SK-N-SH treated with all-trans-retinoic acid at 6 μM for 48 hours (cell line): ENCODE measurements around the gene IKZF2.
"Not testable (repeated sequence)": the region's sequence is repeated elsewhere in the genome, so short reads cannot be mapped to it uniquely, and the experiment has no call there.

Source experiments
- ATAC-seq: fragments of 200-7000 bp; cut with Tn5 transposase; 3 replicates; pipeline ENCODE4 v1.9.1; 2020; ENCODE audit warnings: mild to moderate bottlenecking, moderate library complexity
- ARNTL ChIP-seq: fragments of 450-650 bp; formaldehyde crosslinking; IDR thresholded peaks from 2 replicates; pipeline ENCODE4 v1.5.0; 2020; ENCODE audit warnings: low read depth, mild to moderate bottlenecking, moderate library complexity, borderline replicate concordance
- BACH2 ChIP-seq: fragments of 250-450 bp; sonication (Bioruptor Pico); IDR thresholded peaks from 2 replicates; pipeline ENCODE4 v1.9.0; 2021; ENCODE audit warnings: mild to moderate bottlenecking, borderline replicate concordance
- CSDC2 ChIP-seq: fragments of 250-450 bp; sonication (Bioruptor Pico); IDR thresholded peaks from 2 replicates; pipeline ENCODE4 v1.5.0; 2020; ENCODE audit warnings: mild to moderate bottlenecking, moderate library complexity
- CSRNP3 ChIP-seq: fragments of 250-450 bp; sonication (Bioruptor Pico); IDR thresholded peaks from 2 replicates; pipeline ENCODE4 v1.5.1; 2021; ENCODE audit warnings: mild to moderate bottlenecking, moderate library complexity
- ESRRG ChIP-seq: fragments of 250-450 bp; sonication (Bioruptor Pico); IDR thresholded peaks from 2 replicates; pipeline ENCODE4 v1.6.1; 2021; ENCODE audit warnings: mild to moderate bottlenecking
- GLIS3 ChIP-seq: fragments of 250-450 bp; sonication (Bioruptor Pico); IDR thresholded peaks from 2 replicates; pipeline ENCODE4 v1.5.0; 2020; ENCODE audit warnings: mild to moderate bottlenecking, moderate library complexity
- ISL1 ChIP-seq: fragments of 250-450 bp; sonication (Bioruptor Pico); IDR thresholded peaks from 2 replicates; pipeline ENCODE4 v2.1.2; 2022; ENCODE audit warnings: mild to moderate bottlenecking, moderate library complexity
- OSR1 ChIP-seq: fragments of 250-450 bp; sonication (Bioruptor Pico); IDR thresholded peaks from 2 replicates; pipeline ENCODE4 v1.8.0; 2022; ENCODE audit warnings: moderate library complexity, mild to moderate bottlenecking, inconsistent platforms
- POU6F1 ChIP-seq: fragments of 250-450 bp; sonication (Bioruptor Pico); IDR thresholded peaks from 2 replicates; pipeline ENCODE4 v1.8.0; 2021; ENCODE audit warnings: low read depth, mild to moderate bottlenecking, moderate library complexity, borderline replicate concordance
- PPARA ChIP-seq: fragments of 250-450 bp; sonication (Bioruptor Pico); IDR thresholded peaks from 2 replicates; pipeline ENCODE4 v1.5.0; 2020; ENCODE audit warnings: mild to moderate bottlenecking, borderline replicate concordance
- SNAI2 ChIP-seq: fragments of 250-450 bp; sonication (Bioruptor Pico); IDR thresholded peaks from 2 replicates; pipeline ENCODE4 v1.5.0; 2020; ENCODE audit warnings: mild to moderate bottlenecking, moderate library complexity
- TCF4 ChIP-seq: fragments of 250-450 bp; sonication (Bioruptor Pico); IDR thresholded peaks from 2 replicates; pipeline ENCODE4 v1.8.0; 2021; ENCODE audit warnings: mild to moderate bottlenecking, moderate library complexity, borderline replicate concordance
- TOX ChIP-seq: fragments of 250-450 bp; sonication (Bioruptor Pico); IDR thresholded peaks from 2 replicates; pipeline ENCODE4 v1.8.0; 2021; ENCODE audit warnings: mild to moderate bottlenecking, moderate library complexity, borderline replicate concordance
- TSHZ2 ChIP-seq: fragments of 250-450 bp; sonication (Bioruptor Pico); IDR thresholded peaks from 2 replicates; pipeline ENCODE4 v1.5.0; 2020; ENCODE audit warnings: mild to moderate bottlenecking, moderate library complexity
- ZC3H10 ChIP-seq: fragments of 250-450 bp; sonication (Bioruptor Pico); IDR thresholded peaks from 2 replicates; pipeline ENCODE4 v1.5.1; 2021; ENCODE audit warnings: mild to moderate bottlenecking, moderate library complexity
- ZFP3 ChIP-seq: fragments of 250-450 bp; sonication (Bioruptor Pico); IDR thresholded peaks from 2 replicates; pipeline ENCODE4 v1.5.0; 2020; ENCODE audit warnings: mild to moderate bottlenecking, moderate library complexity
- ZNF8 ChIP-seq: fragments of 450-650 bp; formaldehyde crosslinking; IDR thresholded peaks from 2 replicates; pipeline ENCODE4 v1.5.0; 2020; ENCODE audit warnings: mild to moderate bottlenecking, moderate library complexity

Gene IKZF2

GRCh38 chr2:213022987-213023386 is 128.4 kb downstream of the IKZF2 start:
- TF ChIP-seq TCF4 (CRISPR knock-in tag) = no peak
- no peak for ATAC-seq

- TF ChIP-seq TOX (no peak), OSR1 (CRISPR knock-in tag) (no peak), BACH2 (no peak), ISL1 (CRISPR knock-in tag) (no peak), CSDC2 (CRISPR knock-in tag) (no peak), POU6F1 (CRISPR knock-in tag) (no peak)
- peak; percentile 47; the same call in 2 of the 3 replicates for ATAC-seq
Measured at GRCh38 chr2:213021971-213022899, 129.2 kb downstream of the IKZF2 start.

GRCh38 chr2:213020913-213021312 is 130.5 kb downstream of the IKZF2 start:
- not testable (repeated sequence) for ATAC-seq

- ATAC-seq = no peak
- TF ChIP-seq TCF4 (CRISPR knock-in tag) (no peak), PPARA (CRISPR knock-in tag) (no peak), BACH2 (no peak)
Measured at GRCh38 chr2:213020268-213020667, 131.1 kb downstream of the IKZF2 start.

GRCh38 chr2:213019368-213019767 is 132.0 kb downstream of the IKZF2 start:
- ATAC-seq = no peak
- TF ChIP-seq ESRRG (CRISPR knock-in tag) = no peak
- no peak for TF ChIP-seq SNAI2 (CRISPR knock-in tag)
- no peak for TF ChIP-seq TSHZ2 (CRISPR knock-in tag)
- no peak for TF ChIP-seq ZFP3
- no peak for TF ChIP-seq POU6F1 (CRISPR knock-in tag)
- no peak for TF ChIP-seq BACH2
- no peak for TF ChIP-seq PPARA (CRISPR knock-in tag)
- no peak for TF ChIP-seq TOX
- no peak for TF ChIP-seq ISL1 (CRISPR knock-in tag)
- no peak for TF ChIP-seq CSDC2 (CRISPR knock-in tag)
- no peak for TF ChIP-seq ZNF8 (CRISPR knock-in tag)
- no peak for TF ChIP-seq OSR1 (CRISPR knock-in tag)
- no peak for TF ChIP-seq CSRNP3 (CRISPR knock-in tag)
- TF ChIP-seq ZC3H10 (CRISPR knock-in tag) = no peak
- no peak for TF ChIP-seq ARNTL
- no peak for TF ChIP-seq GLIS3 (CRISPR knock-in tag)
